ENCODE measurements around the gene FRS3.

DNA sequence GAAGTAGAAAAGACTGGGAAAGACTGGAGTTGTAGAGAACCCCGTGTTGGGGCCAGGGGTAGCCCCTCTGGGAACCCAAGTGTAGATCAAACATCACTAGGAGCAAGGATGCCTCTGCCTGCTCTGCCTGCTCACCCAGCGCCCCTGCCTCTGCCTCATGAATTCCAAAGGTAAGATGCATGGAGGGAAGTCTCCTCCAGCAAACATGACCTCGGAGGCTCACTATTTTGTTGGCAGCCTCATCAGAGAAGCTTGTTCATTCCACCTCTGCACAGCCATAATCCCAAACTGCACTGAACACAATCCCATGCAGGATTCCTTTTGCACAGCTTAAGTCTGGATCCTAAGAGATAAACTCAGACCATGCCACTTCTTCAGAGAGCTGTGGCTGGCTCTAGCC, 4.9 kb downstream of the FRS3 start:
- TF ChIP-seq POLR2A (IDR thresholded peaks at IDR 0.05; ENCODE audit: low read length) (no peak), GATA1 (IDR thresholded peaks at IDR 0.05; ENCODE audit: low read depth, low read length) (no peak)
